ENCODE results near the gene IRAG1. TPM values are rescaled to one million over a fixed set of nuclear protein-coding genes. Genes with fewer than 3 reads are reported as not detected.

The IRAG1 gene
- total RNA-seq, 4 donors from 2014 or later = 2.0 to 10.9 (median 4.0) TPM

DNA sequence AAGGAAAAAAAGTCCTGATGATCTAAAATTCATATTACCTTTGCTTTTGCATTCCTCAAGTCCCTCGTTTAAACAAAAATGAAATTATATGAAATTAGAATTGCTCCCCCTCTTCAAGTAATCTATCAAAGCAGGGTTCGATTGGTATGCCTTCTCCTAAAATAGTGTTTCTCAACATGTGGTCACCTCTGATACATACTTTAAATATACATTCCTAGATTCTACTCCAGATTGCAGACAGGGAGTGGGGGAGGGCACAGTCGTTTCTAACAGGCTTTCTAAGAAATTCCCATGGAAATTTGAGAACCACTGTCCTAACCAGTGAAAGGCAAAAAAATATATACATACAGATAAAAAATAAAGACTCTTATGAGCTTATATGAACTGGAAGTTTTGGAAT is 22.6 kb upstream of the IRAG1 start:
- intact Hi-C loops (cut with DNase I; ENCODE audit: low total_unique reads) = no loop called here
- H3K4me3 ChIP-seq (ENCODE audit: low read depth, poor library complexity, severe bottlenecking) = no peak overlapping the region
- TF ChIP-seq POLR2A (IDR thresholded peaks at IDR 0.05) = no peak
- TF ChIP-seq, protein P1, sequence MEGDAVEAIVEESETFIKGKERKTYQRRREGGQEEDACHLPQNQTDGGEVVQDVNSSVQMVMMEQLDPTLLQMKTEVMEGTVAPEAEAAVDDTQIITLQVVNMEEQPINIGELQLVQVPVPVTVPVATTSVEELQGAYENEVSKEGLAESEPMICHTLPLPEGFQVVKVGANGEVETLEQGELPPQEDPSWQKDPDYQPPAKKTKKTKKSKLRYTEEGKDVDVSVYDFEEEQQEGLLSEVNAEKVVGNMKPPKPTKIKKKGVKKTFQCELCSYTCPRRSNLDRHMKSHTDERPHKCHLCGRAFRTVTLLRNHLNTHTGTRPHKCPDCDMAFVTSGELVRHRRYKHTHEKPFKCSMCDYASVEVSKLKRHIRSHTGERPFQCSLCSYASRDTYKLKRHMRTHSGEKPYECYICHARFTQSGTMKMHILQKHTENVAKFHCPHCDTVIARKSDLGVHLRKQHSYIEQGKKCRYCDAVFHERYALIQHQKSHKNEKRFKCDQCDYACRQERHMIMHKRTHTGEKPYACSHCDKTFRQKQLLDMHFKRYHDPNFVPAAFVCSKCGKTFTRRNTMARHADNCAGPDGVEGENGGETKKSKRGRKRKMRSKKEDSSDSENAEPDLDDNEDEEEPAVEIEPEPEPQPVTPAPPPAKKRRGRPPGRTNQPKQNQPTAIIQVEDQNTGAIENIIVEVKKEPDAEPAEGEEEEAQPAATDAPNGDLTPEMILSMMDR (IDR thresholded peaks at IDR 0.05) = no peak
- no peak for DNase-seq (ENCODE audit: low spot score in 2 of 2)
- 59 to 61% methylated on average over 3 of the region's 3 CpGs for WGBS, 2 donors

DNA sequence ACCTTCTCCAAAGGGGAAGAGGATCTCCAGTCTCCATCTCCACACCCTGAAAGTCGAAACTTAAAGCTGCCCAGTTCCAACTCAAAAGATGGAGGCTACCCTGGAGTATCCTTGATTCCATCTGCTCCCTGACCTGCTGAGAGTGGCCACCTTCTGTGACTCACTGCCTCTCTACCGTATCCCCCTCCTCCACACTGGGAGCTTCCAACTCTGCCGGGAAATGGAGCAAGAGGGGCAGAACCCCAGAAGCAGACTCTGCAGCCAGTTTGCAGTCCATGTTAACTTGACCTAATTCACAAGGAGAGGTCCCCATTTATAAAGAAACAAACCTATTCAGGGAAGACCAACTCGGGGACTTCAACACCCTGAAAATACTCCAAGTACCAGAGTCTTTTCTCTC is 22.0 kb upstream of the IRAG1 start:
- intact Hi-C loops (cut with DNase I; ENCODE audit: low total_unique reads) = no loop called here
- WGBS, 2 donors = 80 to 88% methylated on average over 4 of the region's 4 CpGs
- TF ChIP-seq, protein P1 (IDR thresholded peaks at IDR 0.05) = no peak
- TF ChIP-seq POLR2A (IDR thresholded peaks at IDR 0.05) = no peak
- DNase-seq (ENCODE audit: low spot score in 2 of 2) = no peak
- H3K4me3 ChIP-seq (ENCODE audit: low read depth, poor library complexity, severe bottlenecking) = no peak overlapping the region

DNA sequence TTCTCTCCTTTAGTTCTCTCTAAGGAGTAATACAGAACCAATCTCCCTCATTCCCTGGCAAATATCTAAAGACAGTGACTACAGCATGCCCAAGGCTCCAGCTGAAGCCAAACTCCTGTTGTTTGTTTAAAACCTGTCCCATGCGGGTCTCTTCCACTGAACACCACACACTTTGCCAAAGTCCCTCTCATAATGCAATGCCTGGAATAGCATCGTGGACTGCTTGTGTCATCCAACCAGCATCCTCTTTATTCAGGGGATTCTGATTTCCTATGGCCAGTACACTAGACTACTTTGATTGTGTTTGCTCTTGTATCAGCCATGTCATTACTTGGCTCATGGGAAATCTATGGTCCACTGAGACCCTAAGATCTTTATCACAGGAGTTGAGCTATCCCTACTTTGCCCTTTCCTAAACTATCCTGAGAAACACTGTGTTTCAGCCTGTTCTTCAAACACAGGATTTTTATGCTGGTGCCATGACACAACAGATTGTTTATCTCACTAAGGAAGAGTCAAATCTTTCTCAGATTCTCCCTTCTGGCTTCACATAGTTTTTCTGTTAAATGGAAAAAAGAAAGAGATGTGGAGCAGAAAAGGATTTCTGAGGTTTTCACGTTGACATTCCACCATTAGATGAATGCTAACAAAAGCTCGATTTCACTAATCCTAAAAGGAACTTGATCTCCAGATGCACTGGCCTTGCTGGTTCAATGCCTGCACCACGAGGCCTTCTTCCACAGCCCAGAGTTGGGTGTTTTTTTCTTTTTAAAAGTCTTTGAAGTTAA is 15.9 kb upstream of the IRAG1 start:
- DNase-seq (ENCODE audit: low spot score in 2 of 2) = no peak
- TF ChIP-seq, protein P1 (IDR thresholded peaks at IDR 0.05) = no peak
- TF ChIP-seq POLR2A (IDR thresholded peaks at IDR 0.05) = no peak
- WGBS, 2 donors = 75 to 77% methylated on average over 5 of the region's 5 CpGs
- intact Hi-C loops (cut with DNase I; ENCODE audit: low total_unique reads) = no loop called here
- no peak overlapping the region for H3K4me3 ChIP-seq (ENCODE audit: low read depth, poor library complexity, severe bottlenecking)

DNA sequence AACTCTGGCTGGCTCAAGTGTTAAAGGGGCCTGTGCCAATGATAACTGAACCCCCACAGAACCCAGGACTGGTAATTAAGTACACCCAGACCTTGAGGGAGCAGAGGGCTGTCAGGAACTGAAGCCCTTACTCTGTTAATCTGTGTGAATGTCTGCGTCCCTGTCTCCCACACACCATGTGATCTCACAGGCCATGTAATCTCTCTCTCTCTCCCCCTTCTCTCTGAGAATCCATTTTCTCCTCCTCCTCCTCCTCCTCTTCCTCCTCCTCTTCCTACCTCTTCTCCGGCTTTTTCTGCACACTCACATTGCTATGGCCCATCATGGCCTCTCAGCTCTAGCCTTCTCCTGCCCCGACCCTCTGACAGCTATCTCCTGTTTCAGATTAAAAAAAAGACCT is 14.6 kb upstream of the IRAG1 start:
- 88 to 93% methylated on average over 3 of the region's 3 CpGs for WGBS, 2 donors
- H3K4me3 ChIP-seq (ENCODE audit: low read depth, poor library complexity, severe bottlenecking) = no peak overlapping the region
- DNase-seq (ENCODE audit: low spot score in 2 of 2) = no peak
- intact Hi-C loops (cut with DNase I; ENCODE audit: low total_unique reads) = no loop called here
- TF ChIP-seq, protein P1 (IDR thresholded peaks at IDR 0.05) = no peak
- TF ChIP-seq POLR2A (IDR thresholded peaks at IDR 0.05) = no peak

DNA sequence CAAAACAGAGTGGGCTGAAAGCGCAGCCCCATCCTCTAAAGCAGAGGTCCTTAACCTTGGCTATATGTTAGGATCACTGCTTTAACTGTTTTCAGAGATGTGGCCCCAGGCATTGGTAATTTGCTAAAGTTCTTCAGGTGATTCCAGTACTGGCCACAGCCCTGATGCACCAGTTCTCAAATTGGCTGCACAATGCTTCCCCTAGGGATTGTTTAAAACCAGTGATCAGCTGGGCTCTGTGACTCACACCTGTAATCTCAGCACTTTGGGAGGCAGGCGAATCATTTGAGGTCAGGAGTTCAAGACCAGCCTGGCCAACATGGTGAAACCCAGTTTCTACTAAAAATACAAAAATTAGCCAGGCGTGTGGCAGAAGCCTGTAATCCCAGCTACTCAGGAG is 8.4 kb upstream of the IRAG1 start:
- H3K4me3 ChIP-seq (ENCODE audit: low read depth, poor library complexity, severe bottlenecking) = no peak overlapping the region
- intact Hi-C loops (cut with DNase I; ENCODE audit: low total_unique reads) = no loop called here
- DNase-seq (ENCODE audit: low spot score in 2 of 2) = no peak
- 87 to 92% methylated on average over 3 of the region's 3 CpGs for WGBS, 2 donors
- TF ChIP-seq, protein P1 (IDR thresholded peaks at IDR 0.05) = no peak
- no peak for TF ChIP-seq POLR2A (IDR thresholded peaks at IDR 0.05)

DNA sequence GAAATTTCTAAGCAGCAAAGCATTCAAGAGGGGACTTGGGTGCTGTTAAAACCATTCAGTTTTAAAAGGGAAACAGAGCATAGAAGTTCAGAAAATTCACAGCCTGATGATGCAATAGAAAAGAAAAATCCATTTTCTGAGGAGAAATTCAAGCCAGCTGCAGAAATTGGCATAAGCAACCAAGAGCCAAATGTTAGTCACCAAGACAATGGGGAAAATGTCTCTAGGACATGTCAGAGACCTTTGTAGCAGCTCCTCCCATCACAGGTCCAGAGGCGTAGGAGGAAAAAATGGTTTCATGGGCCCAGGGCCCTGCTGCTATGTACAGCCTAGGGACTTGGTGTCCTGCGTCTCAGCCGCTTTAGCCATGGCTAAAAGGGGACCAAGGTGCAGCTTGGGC is 5.5 kb upstream of the IRAG1 start:
- 94 to 97% methylated on average over 3 of the region's 3 CpGs for WGBS, 2 donors
- no peak for DNase-seq (ENCODE audit: low spot score in 2 of 2)
- intact Hi-C loops (cut with DNase I; ENCODE audit: low total_unique reads) = no loop called here
- TF ChIP-seq, protein P1 (IDR thresholded peaks at IDR 0.05) = no peak
- TF ChIP-seq POLR2A (IDR thresholded peaks at IDR 0.05) = no peak
- no peak overlapping the region for H3K4me3 ChIP-seq (ENCODE audit: low read depth, poor library complexity, severe bottlenecking)

Data from lower leg skin (tissue), 4 donors.